ENCODE measurements around the gene RNF38.

GRCh38 chr9:36328798-36329411, 71.2 kb downstream of the RNF38 start:
- TF ChIP-seq, protein P1, sequence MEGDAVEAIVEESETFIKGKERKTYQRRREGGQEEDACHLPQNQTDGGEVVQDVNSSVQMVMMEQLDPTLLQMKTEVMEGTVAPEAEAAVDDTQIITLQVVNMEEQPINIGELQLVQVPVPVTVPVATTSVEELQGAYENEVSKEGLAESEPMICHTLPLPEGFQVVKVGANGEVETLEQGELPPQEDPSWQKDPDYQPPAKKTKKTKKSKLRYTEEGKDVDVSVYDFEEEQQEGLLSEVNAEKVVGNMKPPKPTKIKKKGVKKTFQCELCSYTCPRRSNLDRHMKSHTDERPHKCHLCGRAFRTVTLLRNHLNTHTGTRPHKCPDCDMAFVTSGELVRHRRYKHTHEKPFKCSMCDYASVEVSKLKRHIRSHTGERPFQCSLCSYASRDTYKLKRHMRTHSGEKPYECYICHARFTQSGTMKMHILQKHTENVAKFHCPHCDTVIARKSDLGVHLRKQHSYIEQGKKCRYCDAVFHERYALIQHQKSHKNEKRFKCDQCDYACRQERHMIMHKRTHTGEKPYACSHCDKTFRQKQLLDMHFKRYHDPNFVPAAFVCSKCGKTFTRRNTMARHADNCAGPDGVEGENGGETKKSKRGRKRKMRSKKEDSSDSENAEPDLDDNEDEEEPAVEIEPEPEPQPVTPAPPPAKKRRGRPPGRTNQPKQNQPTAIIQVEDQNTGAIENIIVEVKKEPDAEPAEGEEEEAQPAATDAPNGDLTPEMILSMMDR (IDR thresholded peaks at IDR 0.05 in 8 of 11, conservative IDR thresholded peaks at IDR 0.05 in 3 of 11) = peak; percentile 46 to 81 (median 71)
- TF ChIP-seq POLR2A (IDR thresholded peaks at IDR 0.05) (no peak), POLR2AphosphoS5 (IDR thresholded peaks at IDR 0.05) (no peak)

Data from spleen (tissue), 7 donors.